GM19351 (cell line): ENCODE data around the gene TRPC3.
"Not testable (repeated sequence)": the region's sequence is repeated elsewhere in the genome, so short reads cannot be mapped to it uniquely, and the experiment has no call there.

Experiments used
- ATAC-seq: cut with Tn5 transposase; IDR thresholded peaks from one replicate; pipeline ENCODE4 v1.9.1; 2021; ENCODE audit warnings: mild to moderate bottlenecking, moderate library complexity; ENCODE audit not compliant: unreplicated experiment

Gene TRPC3

GRCh38 chr4:121950212-121950679 lies 1.6 kb downstream of the TRPC3 start:
- peak; percentile 86 for ATAC-seq

DNA sequence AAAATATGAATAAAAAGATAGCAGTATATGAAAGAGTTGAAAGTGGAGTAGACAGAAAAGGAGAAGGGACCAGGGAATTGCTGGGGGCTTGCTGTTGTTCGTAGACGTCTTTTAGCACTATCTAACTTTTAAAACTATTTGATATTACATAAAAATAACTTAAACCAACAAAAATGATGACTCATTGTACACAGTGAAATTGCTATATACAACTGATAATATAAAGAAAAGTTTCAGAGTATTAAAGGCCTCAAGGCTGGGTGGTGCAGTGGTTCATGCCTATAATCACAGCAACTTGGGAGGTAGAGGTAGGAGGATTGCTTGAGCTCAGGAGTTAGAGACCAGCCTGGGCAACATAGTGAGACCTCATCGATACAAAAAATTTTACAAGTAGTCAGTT lies 5.2 kb downstream of the TRPC3 start:
- no peak for ATAC-seq

GRCh38 chr4:121943941-121944340 lies 7.9 kb downstream of the TRPC3 start:
- ATAC-seq: peak; percentile 76

- no peak for ATAC-seq
Observed at GRCh38 chr4:121939690-121940089, 12.2 kb downstream of the TRPC3 start.

DNA sequence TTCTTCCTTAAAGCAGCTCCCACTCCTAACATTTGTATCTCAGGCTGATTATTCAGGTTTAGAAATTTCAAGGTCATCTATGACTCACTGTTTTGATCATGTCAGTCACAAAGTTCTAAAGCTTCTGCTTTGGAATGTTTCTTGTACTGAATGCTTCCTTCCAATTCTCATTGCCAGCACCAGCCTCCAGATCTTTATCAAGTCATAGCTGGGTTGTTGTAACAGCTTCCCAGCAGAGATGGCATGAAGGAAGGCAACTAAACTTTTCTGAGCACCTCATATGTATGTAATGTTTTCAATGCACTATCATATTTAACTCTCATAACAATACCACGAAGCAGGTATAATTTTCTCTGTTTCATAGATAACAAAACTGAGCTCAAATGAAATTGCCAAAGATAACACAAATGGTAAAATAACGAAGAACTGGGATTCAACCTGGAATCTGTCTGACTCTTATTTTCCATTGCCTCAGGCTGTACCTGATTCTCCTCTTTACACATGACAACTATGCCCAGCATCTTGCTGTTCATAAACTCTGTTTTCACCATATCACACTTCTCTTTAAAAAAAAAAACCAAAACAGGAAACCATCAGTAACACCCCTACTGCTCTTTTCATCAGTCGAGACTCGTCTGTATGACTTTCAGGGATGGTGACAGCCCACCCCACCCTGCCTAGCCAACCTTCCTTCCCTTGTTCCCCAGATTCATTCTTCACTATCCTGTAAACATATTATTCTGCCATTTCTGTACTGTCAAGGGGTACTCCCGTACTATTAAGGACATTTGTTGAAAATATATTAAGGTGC lies 13.4 kb downstream of the TRPC3 start:
- no peak for ATAC-seq

DNA sequence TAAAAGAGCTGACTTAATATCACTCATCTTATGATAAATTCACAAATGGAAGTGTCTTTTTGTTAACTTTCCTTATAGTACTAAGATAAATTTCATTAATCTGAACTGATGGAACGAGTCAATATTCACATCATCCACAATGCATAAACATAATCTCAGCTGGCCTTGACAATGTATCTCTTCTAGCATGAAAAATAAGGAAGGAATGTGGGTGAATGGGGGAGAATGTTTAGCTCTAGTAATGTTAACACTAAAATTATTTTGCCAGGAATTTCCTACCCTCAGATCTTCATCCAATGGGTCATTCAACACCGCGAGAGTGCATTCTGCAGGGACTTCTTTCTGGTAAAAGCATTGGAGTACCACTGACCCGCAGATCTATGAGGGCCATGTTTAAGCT lies 15.8 kb downstream of the TRPC3 start:
- ATAC-seq: no peak

GRCh38 chr4:121934635-121935034 lies 17.2 kb downstream of the TRPC3 start:
- no peak for ATAC-seq

DNA sequence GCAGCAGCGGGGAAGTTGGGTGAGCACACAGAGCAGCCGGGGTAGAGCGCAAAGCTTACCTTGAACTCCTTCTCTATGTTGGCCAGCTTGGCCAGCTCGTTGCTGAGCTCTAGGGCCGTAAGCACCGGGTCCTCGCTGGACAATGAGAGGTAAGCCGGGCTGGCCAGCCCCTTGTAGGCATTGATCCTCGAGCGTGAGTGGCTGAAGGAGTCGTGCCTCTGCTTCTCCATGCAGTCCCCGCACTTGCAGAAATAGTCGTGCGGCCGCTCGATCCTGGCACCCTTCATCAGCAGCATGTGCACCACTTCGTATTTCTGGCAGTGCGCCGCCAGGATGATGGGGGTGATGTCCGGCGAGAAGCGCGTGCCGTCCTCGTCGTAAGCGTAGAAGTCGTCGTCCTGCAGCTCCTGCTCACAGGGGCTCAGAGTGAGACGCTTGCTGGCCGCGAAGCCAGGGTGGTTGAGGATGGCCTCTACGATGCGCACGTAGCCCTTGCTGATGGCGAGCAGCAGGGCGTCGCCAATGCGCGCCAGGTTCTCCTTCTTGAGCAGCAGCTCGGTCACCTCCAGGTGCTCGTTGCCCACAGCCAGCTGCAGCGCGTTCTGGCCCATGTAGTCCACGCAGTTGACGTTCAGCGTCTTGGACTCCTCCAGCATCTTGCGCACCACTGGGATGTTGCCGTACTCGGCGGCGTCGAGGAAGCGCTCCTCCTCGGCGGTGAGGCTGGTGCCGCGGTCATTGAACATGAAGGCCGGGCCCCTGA lies 19.5 kb downstream of the TRPC3 start:
- ATAC-seq: no peak

DNA sequence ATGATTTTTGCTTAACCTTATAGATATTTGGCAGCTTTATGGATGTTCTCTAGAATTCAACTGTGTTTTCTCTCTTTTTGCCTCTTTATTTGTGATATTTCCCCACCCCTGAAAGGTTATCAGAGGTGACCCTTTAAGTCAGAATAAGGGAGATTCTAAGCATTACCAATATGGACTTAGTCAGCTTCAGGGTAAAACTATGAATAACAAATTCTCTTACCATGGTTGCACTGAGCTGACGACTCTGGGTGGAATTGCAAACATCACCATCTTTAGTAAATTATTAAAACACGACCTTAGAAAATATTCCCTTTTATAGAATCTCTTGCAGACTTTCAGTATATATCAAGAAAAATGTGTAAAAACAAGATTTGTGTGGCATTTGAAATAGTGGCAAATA lies 21.6 kb downstream of the TRPC3 start:
- ATAC-seq: no peak

DNA sequence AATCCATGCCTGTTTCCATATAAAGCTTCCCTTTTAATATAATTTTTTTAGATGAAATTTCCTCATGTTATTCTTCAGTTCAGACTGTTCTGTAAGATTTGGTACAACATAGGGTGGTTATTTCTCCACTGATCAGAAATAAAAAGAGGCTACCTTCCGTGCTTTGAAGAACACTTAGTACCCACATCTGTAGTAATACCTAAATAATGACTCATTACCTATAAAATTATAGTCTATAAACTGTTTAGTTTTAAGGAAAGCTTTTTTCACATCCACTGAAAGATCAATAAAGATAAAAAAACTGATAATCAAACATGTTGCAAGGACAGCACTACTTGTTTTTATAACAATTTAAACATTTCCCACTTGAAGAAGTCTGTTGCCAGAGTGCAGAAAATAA lies 23.9 kb downstream of the TRPC3 start:
- no peak for ATAC-seq

DNA sequence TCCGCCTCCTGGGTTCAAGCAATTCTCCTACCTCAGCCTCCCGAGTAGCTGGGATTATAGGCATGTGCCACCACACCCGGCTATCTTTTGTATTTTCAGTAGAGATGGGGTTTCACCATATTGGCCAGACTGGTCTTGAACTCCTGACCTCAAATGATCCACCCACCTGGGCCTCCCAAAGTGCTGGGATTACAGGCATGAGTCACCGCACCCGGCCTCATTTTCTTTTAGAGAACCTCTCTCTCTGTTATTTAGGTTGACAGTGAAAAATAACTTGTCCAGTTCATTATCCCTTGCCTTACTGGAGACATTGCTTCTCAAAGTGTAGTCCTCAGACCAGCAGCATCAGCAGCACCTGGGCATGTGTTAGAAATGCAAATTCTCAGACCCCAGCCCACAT lies 25.4 kb downstream of the TRPC3 start:
- ATAC-seq: not testable (repeated sequence)

- no peak for ATAC-seq
Observed at GRCh38 chr4:121923306-121923705, 28.6 kb downstream of the TRPC3 start.

DNA sequence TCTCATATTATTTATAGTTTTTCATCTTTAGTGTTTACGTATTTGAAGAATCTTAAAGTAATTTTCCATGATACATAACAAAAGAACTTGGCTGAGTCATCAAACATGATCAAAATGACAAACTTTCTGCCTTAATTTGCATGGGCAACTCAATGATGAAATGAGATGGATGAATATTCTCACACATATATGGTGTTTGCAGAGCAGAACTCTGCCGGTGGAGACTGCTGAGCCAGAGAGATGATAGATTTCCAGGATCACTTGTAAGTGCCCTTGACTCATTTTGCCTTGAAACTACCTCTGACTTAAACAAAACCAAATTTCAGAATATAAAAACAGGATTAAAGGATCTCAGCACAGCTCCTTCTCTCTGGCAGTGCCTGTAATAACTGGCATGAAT lies 38.2 kb downstream of the TRPC3 start:
- ATAC-seq: no peak

DNA sequence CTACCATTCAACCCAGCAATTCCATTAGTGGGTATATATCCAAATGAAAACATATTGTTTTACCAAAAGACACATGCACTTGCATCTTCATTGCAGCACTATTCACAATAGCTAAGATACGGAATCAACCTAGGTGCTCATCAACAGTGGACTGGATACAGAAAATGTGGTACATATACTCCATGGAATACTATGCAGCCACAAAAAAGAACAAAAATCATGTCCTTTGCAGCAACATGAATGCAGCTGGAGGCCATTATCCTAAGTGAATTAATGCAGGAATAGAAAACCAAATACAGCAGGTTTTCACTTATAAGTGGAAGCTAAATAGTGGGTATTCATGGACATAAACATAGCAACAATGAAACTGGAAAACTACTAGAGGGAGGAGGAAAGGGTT lies 43.5 kb downstream of the TRPC3 start:
- ATAC-seq: no peak

DNA sequence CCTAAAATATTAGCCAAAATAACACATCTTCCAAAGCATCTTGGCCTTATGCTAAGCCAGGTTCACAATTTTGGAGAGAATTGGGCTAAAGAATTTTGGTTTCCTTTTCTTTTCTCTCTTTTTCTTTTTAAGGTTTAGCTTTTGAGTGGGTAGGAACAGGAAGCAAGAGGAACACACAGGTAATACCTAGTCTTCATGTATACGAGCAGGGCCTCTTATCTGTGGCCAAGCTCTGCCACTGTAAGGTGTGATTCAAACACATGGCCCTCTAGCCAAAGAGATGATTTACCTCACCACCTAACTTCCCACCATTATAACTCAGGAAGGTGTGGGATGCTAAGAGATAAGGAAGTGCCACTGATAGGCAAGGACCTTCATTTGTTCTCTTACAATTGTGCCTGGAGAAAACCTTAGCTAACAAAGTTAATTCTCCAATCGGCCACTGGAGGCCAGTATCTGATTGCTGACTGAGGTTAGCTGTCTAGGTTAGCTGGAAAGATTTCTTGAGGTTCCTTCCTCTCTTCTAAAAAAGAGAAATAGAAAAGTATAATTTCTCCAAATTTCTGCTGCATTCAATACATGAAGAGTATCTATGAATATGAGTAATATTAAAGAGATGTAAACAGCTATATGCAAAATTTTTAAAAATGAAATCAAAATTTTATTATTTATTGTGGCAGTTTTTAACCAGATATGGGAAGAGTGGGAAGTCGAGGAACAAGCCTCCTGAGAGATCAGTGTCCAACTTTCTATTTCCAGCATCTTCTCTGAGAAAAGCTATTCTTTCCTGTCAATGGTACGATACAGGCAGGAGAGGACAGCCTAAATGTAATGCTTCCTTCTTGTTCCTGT lies 51.5 kb downstream of the TRPC3 start:
- peak; percentile 98 for ATAC-seq

GRCh38 chr4:121898150-121898549 lies 53.7 kb downstream of the TRPC3 start:
- ATAC-seq: no peak

DNA sequence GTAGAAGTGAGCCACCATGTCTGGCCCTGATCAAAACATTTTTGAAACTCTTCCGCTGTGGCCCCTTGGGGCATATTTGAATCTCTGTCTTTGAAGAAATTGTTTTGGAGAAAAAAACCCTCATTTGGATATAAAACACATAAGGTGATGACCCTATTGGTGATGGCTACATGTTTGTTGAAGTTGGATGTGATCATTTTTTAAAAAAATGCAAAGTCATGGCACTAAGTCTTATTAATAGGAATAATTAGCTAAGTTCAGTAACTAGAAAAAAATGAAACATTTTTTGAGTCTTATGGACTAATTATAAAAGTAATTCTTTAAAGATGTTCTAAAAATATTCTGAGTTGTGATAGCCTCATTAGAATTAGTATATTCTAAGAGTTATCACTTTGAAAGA lies 63.7 kb downstream of the TRPC3 start:
- ATAC-seq: no peak

- no peak for ATAC-seq
Observed at GRCh38 chr4:121885115-121885514, 66.7 kb downstream of the TRPC3 start.

GRCh38 chr4:121881158-121881557 lies 70.7 kb downstream of the TRPC3 start:
- no peak for ATAC-seq

GRCh38 chr4:121879135-121879534 lies 72.7 kb downstream of the TRPC3 start:
- no peak for ATAC-seq

DNA sequence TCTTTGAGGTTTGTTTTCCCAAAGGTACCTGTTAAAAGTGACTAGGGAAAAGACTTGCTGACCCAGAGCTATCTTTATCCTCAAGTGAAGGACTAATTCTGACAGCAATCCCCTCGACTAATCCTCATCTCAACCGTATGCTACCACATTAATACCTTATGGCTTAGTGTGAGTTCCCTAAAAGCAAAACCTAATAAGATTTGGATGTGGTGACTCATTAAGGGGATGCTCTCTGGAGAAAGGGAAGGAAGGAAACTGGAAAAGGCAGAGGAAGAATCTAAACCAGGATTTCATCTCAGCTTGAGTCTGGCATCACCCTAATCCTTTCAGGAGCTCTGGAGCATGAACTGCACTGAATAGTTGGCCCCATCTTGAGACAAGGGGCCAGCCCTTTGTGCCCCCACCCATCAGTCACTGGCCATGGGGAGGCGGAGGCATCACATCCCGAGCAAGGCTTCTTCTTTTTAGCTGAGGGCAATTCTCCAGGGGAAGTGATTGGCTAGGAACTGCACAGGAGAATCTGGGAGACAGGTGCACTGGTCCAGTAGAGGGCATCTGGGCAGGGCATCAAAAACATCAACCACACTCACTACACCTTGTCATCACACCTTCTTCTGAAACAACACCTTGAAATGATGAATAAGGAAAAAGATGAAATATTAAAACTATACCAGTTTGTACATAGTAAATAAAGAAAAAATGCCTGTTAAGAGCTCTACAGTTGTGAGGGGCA lies 74.7 kb downstream of the TRPC3 start:
- no peak for ATAC-seq
